H9 (cell line): ENCODE measurements around the gene ASPHD1. TPM values are rescaled to one million over a fixed set of nuclear protein-coding genes. Genes with fewer than 3 reads are reported as not detected.

Experiments
- DNase-seq: peaks from one replicate; pipeline ENCODE4 v3.0.0-alpha.2; 2017
- H2AFZ ChIP-seq: one replicate; pipeline ENCODE4 v1.6.1; 2013; ENCODE audit warnings: mild to moderate bottlenecking, low read length, control low read depth, moderate library complexity
- H2AK5ac ChIP-seq: 2 replicates; pipeline ENCODE4 v1.6.1; 2013; ENCODE audit warnings: low read length, control low read depth, mixed read lengths; ENCODE audit not compliant: insufficient read length
- H2BK120ac ChIP-seq: one replicate; pipeline ENCODE4 v1.6.1; 2013; ENCODE audit warnings: low read depth, mild to moderate bottlenecking, low read length, control low read depth, inconsistent platforms; ENCODE audit not compliant: poor library complexity, severe bottlenecking
- H2BK12ac ChIP-seq: 2 replicates; pipeline ENCODE4 v1.6.1; 2013; ENCODE audit warnings: low read length, control low read depth, mixed read lengths, low read depth; ENCODE audit not compliant: insufficient read length
- H2BK15ac ChIP-seq: 2 replicates; pipeline ENCODE4 v1.6.1; 2013; ENCODE audit warnings: low read depth, low read length, control low read depth
- H2BK20ac ChIP-seq: one replicate; pipeline ENCODE4 v1.6.1; 2013; ENCODE audit warnings: low read depth, mild to moderate bottlenecking, low read length, control low read depth, inconsistent platforms; ENCODE audit not compliant: poor library complexity, severe bottlenecking
- H2BK5ac ChIP-seq: 2 replicates; pipeline ENCODE4 v1.6.1; 2013; ENCODE audit warnings: low read length, control low read depth, mixed read lengths; ENCODE audit not compliant: insufficient read length
- H3K14ac ChIP-seq: 2 replicates; pipeline ENCODE4 v1.6.1; 2013; ENCODE audit warnings: low read length, control low read depth; ENCODE audit not compliant: insufficient read depth
- H3K18ac ChIP-seq: 2 replicates; pipeline ENCODE4 v1.6.1; 2013; ENCODE audit warnings: low read depth, mild to moderate bottlenecking, mixed read lengths, low read length, control low read depth; ENCODE audit not compliant: insufficient read length
- H3K23ac ChIP-seq: 2 replicates; pipeline ENCODE4 v1.6.1; 2013; ENCODE audit warnings: low read length, control low read depth, mixed read lengths, low read depth; ENCODE audit not compliant: insufficient read length
- H3K23me2 ChIP-seq: 2 replicates; pipeline ENCODE4 v1.6.1; 2013; ENCODE audit warnings: low read depth, mild to moderate bottlenecking, mixed read lengths, low read length, control low read depth; ENCODE audit not compliant: insufficient read length, poor library complexity, severe bottlenecking
- H3K27ac ChIP-seq: 2 replicates; pipeline ENCODE4 v1.5.1; 2013; ENCODE audit warnings: low read length, control low read depth, mixed read lengths, low read depth; ENCODE audit not compliant: insufficient read length
- H3K27me3 ChIP-seq: 2 replicates; pipeline ENCODE4 v1.6.1; 2013; ENCODE audit warnings: low read length, control low read depth, inconsistent platforms; ENCODE audit not compliant: insufficient read depth
- H3K4ac ChIP-seq: 2 replicates; pipeline ENCODE4 v1.6.1; 2013; ENCODE audit warnings: low read depth, mild to moderate bottlenecking, control low read depth, inconsistent platforms, low read length, moderate library complexity
- H3K4me1 ChIP-seq: 2 replicates; pipeline ENCODE4 v1.6.1; 2013; ENCODE audit warnings: low read length, control low read depth, inconsistent platforms; ENCODE audit not compliant: insufficient read depth
- H3K4me2 ChIP-seq: 2 replicates; pipeline ENCODE4 v1.6.1; 2013; ENCODE audit warnings: low read length, control low read depth, mixed read lengths; ENCODE audit not compliant: insufficient read length, insufficient read depth
- H3K56ac ChIP-seq: 2 replicates; pipeline ENCODE4 v1.6.1; 2013; ENCODE audit warnings: low read depth, mild to moderate bottlenecking, mixed read lengths, low read length, control low read depth; ENCODE audit not compliant: insufficient read length
- H3K79me1 ChIP-seq: 2 replicates; pipeline ENCODE4 v1.6.1; 2013; ENCODE audit warnings: low read depth, mild to moderate bottlenecking, moderate library complexity, low read length, control low read depth, inconsistent platforms; ENCODE audit not compliant: insufficient read depth, poor library complexity, severe bottlenecking
- H3K79me2 ChIP-seq: 2 replicates; pipeline ENCODE4 v1.6.1; 2013; ENCODE audit warnings: low read length, control low read depth, inconsistent platforms; ENCODE audit not compliant: insufficient read depth
- H3K9ac ChIP-seq: 2 replicates; pipeline ENCODE4 v1.6.1; 2013; ENCODE audit warnings: low read length, control low read depth, mixed read lengths; ENCODE audit not compliant: insufficient read length; ENCODE audit errors: extremely low read depth
- H3K9me3 ChIP-seq: one replicate; pipeline ENCODE4 v1.6.1; 2013; ENCODE audit warnings: low read depth, low read length, inconsistent platforms; ENCODE audit not compliant: control insufficient read depth
- H3T11ph ChIP-seq: one replicate; pipeline ENCODE4 v1.6.1; 2013; ENCODE audit warnings: mild to moderate bottlenecking, low read length, control low read depth, inconsistent platforms
- H4K20me1 ChIP-seq: one replicate; pipeline ENCODE4 v1.6.1; 2013; ENCODE audit not compliant: control insufficient read depth, insufficient read length, insufficient read depth
- H4K5ac ChIP-seq: 2 replicates; pipeline ENCODE4 v1.6.1; 2013; ENCODE audit warnings: low read depth, mild to moderate bottlenecking, mixed read lengths, low read length, control low read depth; ENCODE audit not compliant: insufficient read length
- H4K8ac ChIP-seq: replicated peaks from 2 replicates; pipeline ENCODE4 v1.6.1; 2013; ENCODE audit warnings: low read length, control low read depth, mixed read lengths, low read depth; ENCODE audit not compliant: insufficient read length
- H4K91ac ChIP-seq: 2 replicates; pipeline ENCODE4 v1.6.1; 2013; ENCODE audit warnings: low read depth, mild to moderate bottlenecking, moderate library complexity, mixed read lengths, low read length, control low read depth; ENCODE audit not compliant: insufficient read length
- H3K27ac Mint-ChIP-seq, 3 experiments: 2 replicates in 2 of 3; 3 replicates in 1 of 3; pipeline ENCODE4 v1.8.0; 2020 to 2021; ENCODE audit warnings: mixed read lengths in 3 of 3, mild to moderate bottlenecking in 1 of 3, moderate library complexity in 1 of 3
- H3K27me3 Mint-ChIP-seq: 2 replicates; pipeline ENCODE4 v1.8.0; 2021; ENCODE audit warnings: low read depth, mild to moderate bottlenecking, moderate library complexity, mixed read lengths
- H3K36me3 Mint-ChIP-seq, 3 experiments: 2 replicates in 2 of 3; 3 replicates in 1 of 3; pipeline ENCODE4 v1.8.0; 2020 to 2021; ENCODE audit warnings: low read depth in 3 of 3, mixed read lengths in 3 of 3; ENCODE audit not compliant: insufficient read depth in 1 of 3
- H3K4me1 Mint-ChIP-seq, 2 experiments: 2 replicates each; pipeline ENCODE4 v1.8.0; 2020; ENCODE audit warnings: mixed read lengths in 2 of 2
- H3K4me3 Mint-ChIP-seq, 2 experiments: 2 replicates in 1 of 2; 3 replicates in 1 of 2; pipeline ENCODE4 v1.8.0; 2020 to 2021; ENCODE audit warnings: mild to moderate bottlenecking in 2 of 2, mixed read lengths in 2 of 2, moderate library complexity in 1 of 2
- H3K9me3 Mint-ChIP-seq, 2 experiments: 2 replicates in 1 of 2; 3 replicates in 1 of 2; pipeline ENCODE4 v1.8.0; 2020; ENCODE audit warnings: mild to moderate bottlenecking in 2 of 2, mixed read lengths in 2 of 2, moderate library complexity in 1 of 2
- WGBS: extraction: QIAGEN DNeasy Blood & Tissue Kit; methylation state at CpG from one replicate; pipeline ENCODE4 v1.1.7; 2013; ENCODE audit warnings: missing lambda C conversion rate, low lambda C conversion rate, mixed read lengths; ENCODE audit not compliant: insufficient read length; ENCODE audit errors: extremely low coverage; 5-methylcytosine and 5-hydroxymethylcytosine counted together
- total RNA-seq: library from RNA; stranded (reverse); gene quantifications from 2 replicates; pipeline ENCODE4 v1.2.1, GENCODE V29; 2021
- TF ChIP-seq, protein P1 (sequence below): fragments of 200-600 bp; sonication (generic); conservative IDR thresholded peaks from 3 replicates; pipeline ENCODE4 v1.8.0; 2021; ENCODE audit warnings: antibody characterized with exemption, mild to moderate bottlenecking

Gene ASPHD1
- total RNA-seq, 1 experiment from 2014 or later = 16.7 TPM

DNA sequence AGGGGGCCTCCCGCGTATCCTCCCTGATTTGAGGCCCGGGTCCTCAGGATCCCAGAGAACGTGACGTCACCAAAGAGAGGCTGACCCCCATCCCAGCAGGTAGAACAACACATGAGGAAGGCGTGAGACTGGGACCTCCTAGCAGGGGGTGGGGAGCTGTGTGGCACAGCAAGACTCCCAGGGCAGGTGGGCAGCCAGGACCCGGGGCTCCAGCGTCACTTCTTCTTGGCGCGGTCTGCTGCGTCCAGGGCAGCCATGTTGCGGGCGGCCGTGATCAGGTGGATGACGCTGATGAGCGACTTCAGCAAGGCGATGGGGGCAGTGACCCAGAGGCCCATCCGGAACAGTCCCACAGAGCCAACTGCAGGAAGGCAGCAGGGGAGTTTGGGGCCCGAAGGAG is 41.3 kb upstream of the ASPHD1 start:
- peaks cover 9 to 14% of the 10 kb centered on the region in 2 experiments for H3K4me1 Mint-ChIP-seq
- H3K27ac ChIP-seq = no peak overlapping the region
- no peak for DNase-seq
- no peak overlapping the region for H3K18ac ChIP-seq
- H4K8ac ChIP-seq = no peak overlapping the region
- H3K36me3 Mint-ChIP-seq = peaks cover 17 to 33% (median 31%) of the 10 kb centered on the region in 3 experiments; a peak in 6 of 7 replicates
- no peak overlapping the region for H2BK12ac ChIP-seq
- H4K20me1 ChIP-seq = no peaks in the 10 kb centered on the region
- H3K27me3 Mint-ChIP-seq = no peaks in the 10 kb centered on the region
- no peak overlapping the region for H2BK120ac ChIP-seq
- H2AFZ ChIP-seq = no peak overlapping the region
- no peak overlapping the region for H3K23ac ChIP-seq
- H3K27ac Mint-ChIP-seq = no peak overlapping the region
- no peak overlapping the region for H3K9ac ChIP-seq
- no peaks in the 10 kb centered on the region; the same call in 1 of the 2 replicates for H3K4me1 ChIP-seq
- H2BK15ac ChIP-seq = no peak overlapping the region
- H3K4me2 ChIP-seq = no peak overlapping the region
- no peaks in the 10 kb centered on the region for H3K27me3 ChIP-seq
- H3K79me1 ChIP-seq = peaks cover 8% of the 10 kb centered on the region
- H3K23me2 ChIP-seq = peaks cover 9% of the 10 kb centered on the region
- no CpG with 5 or more reads among the region's 19 CpGs for WGBS
- H2BK5ac ChIP-seq = no peak overlapping the region
- no peaks in the 10 kb centered on the region for H3K79me2 ChIP-seq
- H3K56ac ChIP-seq = no peak overlapping the region
- no peaks in the 10 kb centered on the region for H3K9me3 Mint-ChIP-seq
- no peak overlapping the region for H2BK20ac ChIP-seq
- no peak overlapping the region for H3K14ac ChIP-seq
- TF ChIP-seq, protein P1, sequence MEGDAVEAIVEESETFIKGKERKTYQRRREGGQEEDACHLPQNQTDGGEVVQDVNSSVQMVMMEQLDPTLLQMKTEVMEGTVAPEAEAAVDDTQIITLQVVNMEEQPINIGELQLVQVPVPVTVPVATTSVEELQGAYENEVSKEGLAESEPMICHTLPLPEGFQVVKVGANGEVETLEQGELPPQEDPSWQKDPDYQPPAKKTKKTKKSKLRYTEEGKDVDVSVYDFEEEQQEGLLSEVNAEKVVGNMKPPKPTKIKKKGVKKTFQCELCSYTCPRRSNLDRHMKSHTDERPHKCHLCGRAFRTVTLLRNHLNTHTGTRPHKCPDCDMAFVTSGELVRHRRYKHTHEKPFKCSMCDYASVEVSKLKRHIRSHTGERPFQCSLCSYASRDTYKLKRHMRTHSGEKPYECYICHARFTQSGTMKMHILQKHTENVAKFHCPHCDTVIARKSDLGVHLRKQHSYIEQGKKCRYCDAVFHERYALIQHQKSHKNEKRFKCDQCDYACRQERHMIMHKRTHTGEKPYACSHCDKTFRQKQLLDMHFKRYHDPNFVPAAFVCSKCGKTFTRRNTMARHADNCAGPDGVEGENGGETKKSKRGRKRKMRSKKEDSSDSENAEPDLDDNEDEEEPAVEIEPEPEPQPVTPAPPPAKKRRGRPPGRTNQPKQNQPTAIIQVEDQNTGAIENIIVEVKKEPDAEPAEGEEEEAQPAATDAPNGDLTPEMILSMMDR = no peak
- H4K91ac ChIP-seq = no peak overlapping the region
- no peak overlapping the region for H4K5ac ChIP-seq
- no peak overlapping the region for H3K4ac ChIP-seq
- H3K9me3 ChIP-seq = no peaks in the 10 kb centered on the region
- H3K4me3 Mint-ChIP-seq = no peak overlapping the region
- H2AK5ac ChIP-seq = no peak overlapping the region
- no peak overlapping the region for H3T11ph ChIP-seq
